BLaER1 treated with 17β-estradiol and CSF1 and Interleukin-3, amounts not matched to agents 10 nM and 100 nM (cell line): ENCODE data around the gene DLG2.

Experiments
- H3K27ac ChIP-seq, 11 experiments: shearing (Covaris generic); formaldehyde crosslinking; 2 replicates each; pipeline ENCODE4 v1.8.1; 2022
- H3K27me3 ChIP-seq, 11 experiments: shearing (Covaris generic); formaldehyde crosslinking; 2 replicates each; pipeline ENCODE4 v1.8.1; 2022
- H3K36me3 ChIP-seq, 11 experiments: shearing (Covaris generic); formaldehyde crosslinking; 2 replicates each; pipeline ENCODE4 v1.8.1; 2022
- H3K4me1 ChIP-seq, 10 experiments: shearing (Covaris generic); formaldehyde crosslinking; 2 replicates each; pipeline ENCODE4 v1.8.1; 2022
- H3K4me2 ChIP-seq, 11 experiments: shearing (Covaris generic); formaldehyde crosslinking; 2 replicates each; pipeline ENCODE4 v1.8.1; 2022
- H3K4me3 ChIP-seq, 10 experiments: shearing (Covaris generic); formaldehyde crosslinking; 2 replicates each; pipeline ENCODE4 v1.8.1; 2022
- H3K9ac ChIP-seq, 11 experiments: shearing (Covaris generic); formaldehyde crosslinking; 2 replicates each; pipeline ENCODE4 v1.8.1; 2022
- H3K9me3 ChIP-seq, 11 experiments: shearing (Covaris generic); formaldehyde crosslinking; replicated peaks in 1 of 11; 2 replicates each; pipeline ENCODE4 v1.8.1; 2022
- H4K20me1 ChIP-seq, 11 experiments: shearing (Covaris generic); formaldehyde crosslinking; 2 replicates each; pipeline ENCODE4 v1.8.1; 2022
- Cebpa-rat ChIP-seq, 11 experiments: shearing (Covaris generic); IDR thresholded peaks; 2 replicates each; pipeline ENCODE4 v1.8.1; 2022

DLG2 gene

DNA sequence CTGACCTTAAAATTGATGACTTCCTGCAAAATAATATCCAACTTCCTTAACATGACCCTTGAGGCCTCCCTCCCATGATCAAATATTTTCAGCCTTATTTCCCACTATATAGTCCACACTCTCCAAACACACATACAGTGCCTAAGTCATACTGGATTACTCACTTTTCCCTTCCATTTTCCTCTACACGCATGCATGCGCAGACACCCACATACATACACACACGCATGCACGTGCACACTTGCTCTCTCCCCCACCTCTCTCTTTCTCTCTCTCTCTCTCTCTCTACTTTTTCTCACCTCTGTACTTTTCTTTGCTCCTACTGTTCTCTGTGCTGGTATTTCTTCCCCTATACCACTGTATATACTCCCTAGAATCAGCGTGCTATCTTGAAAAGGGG, 28.1 kb downstream of the DLG2 start:
- no peaks in the 10 kb centered on the region for H3K9me3 ChIP-seq
- H3K9ac ChIP-seq: no peak overlapping the region
- peaks cover 0 to 25% (median 0%) of the 10 kb centered on the region in 10 experiments; a peak in 7 of 20 replicates for H3K4me1 ChIP-seq
- no peaks in the 10 kb centered on the region for H3K27me3 ChIP-seq
- TF ChIP-seq Cebpa-rat (IDR thresholded peaks at IDR 0.05): no peak
- peak overlapping the region in 1 of 11 experiments; percentile 11; a peak in 1 of 22 replicates for H3K4me2 ChIP-seq
- H3K27ac ChIP-seq: no peak overlapping the region
- H3K4me3 ChIP-seq: no peak overlapping the region
- H3K36me3 ChIP-seq: no peaks in the 10 kb centered on the region
- H4K20me1 ChIP-seq: no peaks in the 10 kb centered on the region

DNA sequence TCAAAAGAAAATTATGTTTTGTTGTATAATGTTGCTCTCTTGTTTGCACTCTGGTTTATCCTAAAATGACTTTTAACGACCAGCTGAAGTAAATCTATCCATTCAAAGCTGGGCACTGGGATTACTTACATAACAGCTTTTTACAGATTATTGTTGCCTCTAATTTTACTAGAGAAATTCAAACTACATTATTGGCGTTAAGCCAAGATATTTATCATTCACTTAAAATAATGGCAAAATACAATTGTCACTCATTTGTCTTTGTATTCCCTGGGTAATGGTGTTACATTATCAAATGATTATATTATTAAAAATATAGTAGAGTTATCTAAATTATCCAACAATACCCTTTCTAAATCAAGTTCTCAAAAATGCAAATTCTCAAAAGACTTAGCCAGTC, 30.3 kb downstream of the DLG2 start:
- Histone ChIP-seq H3K4me1 (peaks cover 0 to 14% (median 0%) of the 10 kb centered on the region in 10 experiments; a peak in 6 of 20 replicates), H3K36me3 (no peaks in the 10 kb centered on the region), H4K20me1 (no peaks in the 10 kb centered on the region), H3K9ac (no peak overlapping the region), H3K27ac (no peak overlapping the region), H3K9me3 (no peaks in the 10 kb centered on the region), H3K4me2 (no peak overlapping the region), H3K4me3 (no peak overlapping the region), H3K27me3 (no peaks in the 10 kb centered on the region)
- TF ChIP-seq Cebpa-rat (IDR thresholded peaks at IDR 0.05): no peak

DNA sequence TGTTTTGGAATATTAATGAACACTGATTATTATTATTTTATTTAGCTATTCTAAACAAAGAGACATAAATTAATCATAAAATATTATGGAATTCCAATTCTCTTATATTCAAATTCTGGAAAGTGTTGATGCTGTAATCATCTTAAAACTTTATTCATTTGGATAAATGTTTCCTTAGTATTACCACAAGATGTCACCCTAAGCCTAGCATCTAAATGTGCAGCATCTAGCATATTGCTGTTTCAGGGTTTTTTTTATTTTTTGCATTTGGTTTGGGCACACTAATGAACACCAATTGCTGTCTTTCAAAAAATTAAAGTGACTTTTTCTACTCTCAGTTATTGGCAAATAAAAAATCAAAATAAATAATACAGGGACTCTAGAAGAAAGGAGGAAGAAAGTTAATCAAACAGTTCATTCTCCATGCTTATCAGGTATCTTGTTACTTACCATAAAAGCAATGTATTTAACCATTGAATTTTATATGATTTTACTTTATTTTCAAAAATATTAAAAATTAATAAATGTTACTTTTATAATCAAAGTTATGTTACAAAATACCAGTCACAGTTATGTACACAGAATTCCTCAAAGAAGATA, 31.8 kb downstream of the DLG2 start:
- Histone ChIP-seq H3K4me3 (no peak overlapping the region), H3K27me3 (no peaks in the 10 kb centered on the region), H3K9ac (no peak overlapping the region), H3K36me3 (no peaks in the 10 kb centered on the region), H3K4me2 (no peak overlapping the region), H4K20me1 (no peaks in the 10 kb centered on the region), H3K9me3 (no peaks in the 10 kb centered on the region), H3K27ac (no peak overlapping the region), H3K4me1 (peaks cover 0 to 14% (median 0%) of the 10 kb centered on the region in 10 experiments; a peak in 6 of 20 replicates)
- no peak for TF ChIP-seq Cebpa-rat (IDR thresholded peaks at IDR 0.05)

DNA sequence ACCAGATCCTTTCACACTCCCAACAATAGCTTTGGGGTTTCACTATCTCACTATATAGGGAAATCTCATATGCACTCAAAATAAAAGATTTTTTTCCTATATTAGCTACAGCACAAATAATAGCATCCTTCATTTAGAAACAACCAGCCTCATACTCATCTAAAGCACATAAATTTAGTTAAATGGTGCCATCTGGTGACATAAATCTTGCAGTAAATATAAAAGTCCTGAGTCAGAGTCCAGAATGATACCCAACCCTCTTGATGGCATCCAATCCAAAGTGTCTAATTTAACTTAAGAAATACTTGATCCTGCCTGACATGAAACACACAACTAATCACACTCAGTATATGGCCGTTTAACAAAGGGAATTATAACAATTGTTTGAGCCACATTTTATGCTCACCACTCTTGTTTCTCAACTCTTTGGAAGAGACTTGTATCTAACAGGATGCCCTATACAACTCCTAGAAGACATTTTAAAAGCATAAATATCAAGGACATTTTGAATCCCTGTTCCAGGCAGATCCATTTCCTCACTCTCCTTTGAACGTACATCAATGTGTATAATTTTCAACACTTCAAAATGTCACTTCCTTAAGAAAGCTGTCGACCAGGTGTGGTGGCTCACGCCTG, 36.2 kb downstream of the DLG2 start:
- H3K4me2 ChIP-seq: no peak overlapping the region
- TF ChIP-seq Cebpa-rat (IDR thresholded peaks at IDR 0.05): no peak
- H3K36me3 ChIP-seq: no peaks in the 10 kb centered on the region
- H3K27ac ChIP-seq: no peak overlapping the region
- peaks cover 0 to 6% (median 0%) of the 10 kb centered on the region in 10 experiments; a peak in 3 of 20 replicates for H3K4me1 ChIP-seq
- no peaks in the 10 kb centered on the region for H3K27me3 ChIP-seq
- H3K4me3 ChIP-seq: no peak overlapping the region
- no peaks in the 10 kb centered on the region for H4K20me1 ChIP-seq
- H3K9ac ChIP-seq: no peak overlapping the region
- peaks cover 9 to 24% (median 17%) of the 10 kb centered on the region in 11 experiments; a peak in 21 of 22 replicates for H3K9me3 ChIP-seq

DNA sequence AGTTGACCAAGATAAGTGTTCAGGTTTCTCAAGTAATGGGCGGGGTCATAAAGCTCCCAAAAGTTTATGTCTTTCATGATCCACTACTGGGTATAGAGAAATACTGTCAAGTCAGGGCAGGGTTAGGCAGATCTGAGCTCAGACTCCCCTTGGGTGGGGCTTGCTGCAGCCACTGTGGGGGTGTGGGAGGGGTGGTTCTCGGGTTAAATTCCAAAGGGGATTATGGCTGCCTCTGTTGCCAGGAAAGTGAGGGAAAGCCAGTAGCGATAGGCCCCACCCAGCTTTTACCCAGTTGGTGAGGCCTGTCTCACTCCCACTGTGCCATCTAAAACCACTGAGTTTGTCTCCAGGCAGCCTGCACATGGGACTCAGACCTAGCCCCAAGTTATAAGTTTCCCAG, 37.8 kb downstream of the DLG2 start:
- H4K20me1 ChIP-seq: no peaks in the 10 kb centered on the region
- H3K4me3 ChIP-seq: no peak overlapping the region
- no peak overlapping the region for H3K27ac ChIP-seq
- no peak overlapping the region for H3K9ac ChIP-seq
- H3K9me3 ChIP-seq: peaks cover 9 to 24% (median 17%) of the 10 kb centered on the region in 11 experiments; a peak in 21 of 22 replicates
- no peaks in the 10 kb centered on the region for H3K27me3 ChIP-seq
- no peak overlapping the region for H3K4me2 ChIP-seq
- peaks cover 0 to 6% (median 0%) of the 10 kb centered on the region in 10 experiments; a peak in 3 of 20 replicates for H3K4me1 ChIP-seq
- no peak for TF ChIP-seq Cebpa-rat (IDR thresholded peaks at IDR 0.05)
- no peaks in the 10 kb centered on the region for H3K36me3 ChIP-seq

DNA sequence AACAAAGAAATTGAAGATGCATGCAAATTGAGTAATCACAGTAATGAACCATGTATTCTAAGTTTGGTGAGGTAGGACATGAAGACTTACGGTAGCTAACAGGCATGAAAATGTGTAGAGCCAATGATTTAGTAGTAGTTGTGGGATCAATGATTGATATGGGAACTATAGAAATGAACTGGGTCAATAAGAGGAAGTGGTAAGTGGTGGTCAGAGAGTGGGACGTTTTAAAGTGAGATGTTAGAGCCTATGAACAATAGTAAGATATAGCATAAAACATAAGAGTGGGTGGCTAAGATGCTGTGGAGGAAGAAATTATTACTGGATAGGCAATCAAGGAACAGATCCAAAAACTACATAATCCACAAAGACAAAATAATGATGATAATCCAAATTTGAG, 45.0 kb downstream of the DLG2 start:
- Histone ChIP-seq H3K27ac (no peak overlapping the region), H3K4me3 (no peak overlapping the region)
- no peak for TF ChIP-seq Cebpa-rat (IDR thresholded peaks at IDR 0.05)

DNA sequence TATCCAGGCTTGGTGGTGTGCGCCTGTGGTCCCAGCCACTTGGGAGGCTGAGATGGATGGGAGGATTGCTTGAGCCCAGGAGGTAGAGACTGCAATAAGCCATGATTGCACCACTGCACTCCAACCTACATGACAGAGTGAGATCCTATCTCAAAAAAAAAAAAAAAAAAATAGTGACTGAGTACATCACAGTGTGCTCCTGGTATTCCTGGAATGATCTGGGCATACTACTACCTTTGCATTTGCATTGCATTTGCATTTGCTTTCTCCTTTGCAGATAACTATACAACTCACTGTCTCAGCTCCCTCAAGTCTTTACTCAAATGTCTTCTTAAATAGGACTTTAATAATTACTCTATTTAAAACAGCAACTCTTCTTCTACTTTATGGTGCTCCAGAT, 51.8 kb downstream of the DLG2 start:
- H3K4me2 ChIP-seq: no peak overlapping the region
- no peak overlapping the region for H3K9ac ChIP-seq
- H3K4me3 ChIP-seq: no peak overlapping the region
- no peak overlapping the region for H3K27ac ChIP-seq
- no peak for TF ChIP-seq Cebpa-rat (IDR thresholded peaks at IDR 0.05)
- H3K4me1 ChIP-seq: no peaks in the 10 kb centered on the region
- no peaks in the 10 kb centered on the region for H3K27me3 ChIP-seq
- H3K9me3 ChIP-seq: peaks cover 6 to 20% (median 13%) of the 10 kb centered on the region in 11 experiments; a peak in 12 of 22 replicates
- no peaks in the 10 kb centered on the region for H3K36me3 ChIP-seq
- no peaks in the 10 kb centered on the region for H4K20me1 ChIP-seq

More for the DNA sequence above, 45.0 kb downstream of the DLG2 start:
- Histone ChIP-seq H3K36me3 (no peaks in the 10 kb centered on the region), H3K9me3 (peaks cover 6 to 22% (median 13%) of the 10 kb centered on the region in 11 experiments; a peak in 12 of 22 replicates), H3K9ac (no peak overlapping the region), H3K4me1 (no peaks in the 10 kb centered on the region), H3K4me2 (no peak overlapping the region), H3K27me3 (no peaks in the 10 kb centered on the region), H4K20me1 (no peaks in the 10 kb centered on the region)

DNA sequence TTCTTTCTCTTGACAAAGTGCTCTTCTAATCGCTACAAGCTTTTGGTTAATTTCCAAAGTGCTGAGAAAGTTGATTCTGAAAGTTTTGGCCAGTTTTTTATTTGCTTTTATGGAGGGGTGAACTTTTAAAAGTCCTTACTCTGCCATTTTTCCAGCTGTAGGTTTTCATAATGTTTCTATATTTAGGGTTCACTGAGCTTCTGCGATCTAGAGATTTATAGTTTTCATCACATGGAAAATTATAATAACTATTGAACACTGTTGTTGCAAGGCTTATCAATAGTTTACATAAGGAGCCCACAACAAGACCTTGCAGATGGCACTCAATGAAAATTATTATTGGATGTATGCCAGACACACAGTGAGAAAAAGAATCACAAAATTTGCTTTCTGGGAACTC, 55.1 kb downstream of the DLG2 start:
- TF ChIP-seq Cebpa-rat (IDR thresholded peaks at IDR 0.05): no peak
- no peaks in the 10 kb centered on the region for H4K20me1 ChIP-seq
- H3K4me2 ChIP-seq: no peak overlapping the region
- H3K27me3 ChIP-seq: no peaks in the 10 kb centered on the region
- no peaks in the 10 kb centered on the region for H3K4me1 ChIP-seq
- H3K9me3 ChIP-seq: peaks cover 0 to 4% (median 0%) of the 10 kb centered on the region in 11 experiments; a peak in 1 of 22 replicates
- no peak overlapping the region for H3K4me3 ChIP-seq
- H3K9ac ChIP-seq: no peak overlapping the region
- no peaks in the 10 kb centered on the region for H3K36me3 ChIP-seq
- no peak overlapping the region for H3K27ac ChIP-seq

DNA sequence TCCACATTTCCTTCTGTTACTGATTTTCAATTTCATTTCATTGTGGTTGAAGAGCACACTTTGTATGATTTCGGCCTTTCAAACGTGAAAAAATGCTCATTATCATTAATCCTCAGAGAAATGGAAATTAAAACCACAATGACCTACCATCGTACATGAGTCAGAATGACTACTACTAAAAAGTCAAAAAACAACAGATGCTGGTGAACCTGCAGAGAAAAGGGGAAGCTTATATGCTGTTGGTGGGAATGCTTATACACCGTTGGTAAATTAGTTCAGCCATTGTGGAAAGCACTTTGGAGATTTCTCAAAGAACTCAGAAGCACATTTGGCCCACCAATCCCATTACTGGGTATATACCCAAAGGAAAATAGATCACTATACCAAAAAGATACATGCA, 57.6 kb downstream of the DLG2 start:
- H3K27ac ChIP-seq: no peak overlapping the region
- H3K4me2 ChIP-seq: no peak overlapping the region
- no peaks in the 10 kb centered on the region for H3K27me3 ChIP-seq
- no peak overlapping the region for H3K4me3 ChIP-seq
- no peak overlapping the region for H3K9ac ChIP-seq
- H3K9me3 ChIP-seq: peaks cover 0 to 4% (median 0%) of the 10 kb centered on the region in 11 experiments; a peak in 1 of 22 replicates
- no peaks in the 10 kb centered on the region for H4K20me1 ChIP-seq
- H3K4me1 ChIP-seq: no peaks in the 10 kb centered on the region
- no peak for TF ChIP-seq Cebpa-rat (IDR thresholded peaks at IDR 0.05)
- no peaks in the 10 kb centered on the region for H3K36me3 ChIP-seq

DNA sequence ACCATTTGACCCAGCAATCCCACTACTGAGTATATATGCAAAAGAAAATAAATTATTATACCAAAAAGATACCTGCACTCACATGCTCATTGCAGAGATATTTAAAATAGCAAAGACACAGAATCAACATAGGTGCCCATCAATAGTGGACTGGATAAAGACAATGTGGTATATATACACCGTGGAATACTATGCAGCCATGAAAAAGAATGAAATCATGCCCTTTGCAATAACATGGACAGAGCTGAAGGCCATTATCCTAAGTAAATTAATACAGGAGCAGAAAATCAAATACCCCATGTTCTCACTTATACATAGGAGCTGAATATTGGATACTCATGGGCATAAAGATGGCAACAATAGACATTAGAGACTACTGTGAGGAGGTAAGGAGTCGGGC, 68.7 kb downstream of the DLG2 start:
- H3K27me3 ChIP-seq: no peaks in the 10 kb centered on the region
- no peak overlapping the region for H3K4me2 ChIP-seq
- no peak overlapping the region for H3K9ac ChIP-seq
- no peak for TF ChIP-seq Cebpa-rat (IDR thresholded peaks at IDR 0.05)
- H3K36me3 ChIP-seq: no peaks in the 10 kb centered on the region
- H3K9me3 ChIP-seq: peaks cover 0 to 9% (median 6%) of the 10 kb centered on the region in 11 experiments; a peak in 17 of 22 replicates
- no peak overlapping the region for H3K4me3 ChIP-seq
- H3K4me1 ChIP-seq: no peaks in the 10 kb centered on the region
- no peaks in the 10 kb centered on the region for H4K20me1 ChIP-seq
- no peak overlapping the region for H3K27ac ChIP-seq
